ENCODE data around the gene ECM1. TPM values are rescaled to one million over a fixed set of nuclear protein-coding genes. Genes with fewer than 3 reads are reported as not detected.

ECM1 gene
- total and polyA plus RNA-seq, 2 experiments from 2014 or later = 0.74 to 1.1 TPM

DNA sequence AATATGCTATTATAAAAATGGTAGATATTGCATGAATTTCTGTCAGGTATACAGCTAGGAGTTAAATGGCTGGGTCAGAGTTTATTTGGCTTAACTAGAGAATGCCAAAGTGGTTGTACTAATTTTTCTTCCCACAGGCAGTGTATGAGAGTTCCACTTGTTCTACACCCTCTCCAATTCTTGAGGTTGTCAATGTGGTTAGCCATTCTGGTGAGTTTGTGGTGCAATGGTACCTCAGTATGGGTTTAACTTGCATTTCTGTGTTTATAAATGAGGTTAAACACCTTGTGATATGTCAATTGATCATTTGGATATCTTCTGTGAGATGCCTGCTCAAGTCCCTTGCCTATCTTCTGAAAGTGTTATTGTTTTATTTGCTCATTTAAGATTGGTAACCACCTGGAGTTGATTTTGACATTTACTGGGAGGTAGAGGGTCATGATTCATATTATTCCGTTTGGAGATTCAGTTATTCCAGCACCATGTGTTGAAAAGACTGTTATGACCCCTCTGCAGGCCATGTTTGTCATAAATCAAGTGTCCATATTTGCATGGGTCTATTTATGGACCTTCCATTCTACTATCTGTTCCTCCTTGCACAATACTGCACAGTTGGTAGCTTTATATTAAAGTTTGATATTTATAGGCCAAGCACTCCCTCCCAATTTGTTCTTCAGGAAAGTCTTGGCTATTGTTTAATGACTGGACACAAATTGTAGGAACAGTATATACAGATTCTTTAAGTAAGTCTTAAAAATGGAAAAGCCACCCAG, 13.5 kb downstream of the ECM1 start (continued):
- TF ChIP-seq ETS1 (IDR thresholded peaks at IDR 0.05) (no peak), NANOG (IDR thresholded peaks at IDR 0.05; ENCODE audit: borderline replicate concordance) (no peak), POLR2AphosphoS5 (IDR thresholded peaks at IDR 0.05; ENCODE audit: low read depth) (no peak), REST (IDR thresholded peaks at IDR 0.05; ENCODE audit: unreplicated experiment) (no peak)

GRCh38 chr1:150525348-150525747, 17.4 kb downstream of the ECM1 start:
- Histone ChIP-seq H3K36me3 (ENCODE audit: insufficient read depth) (no peaks in the 10 kb centered on the region), H3K4me1 (ENCODE audit: insufficient read depth) (no peaks in the 10 kb centered on the region), H3K4me3 (no peak overlapping the region), H2AFZ (no peak overlapping the region), H3K79me2 (replicated peaks; ENCODE audit: insufficient read depth) (no peaks in the 10 kb centered on the region), H4K20me1 (replicated peaks; ENCODE audit: insufficient read depth) (no peaks in the 10 kb centered on the region), H3F3A (replicated peaks; ENCODE audit: low read depth) (no peaks in the 10 kb centered on the region), H3K27ac (ENCODE audit: low read depth) (no peak overlapping the region), H3K27me3 (ENCODE audit: insufficient read depth) (no peaks in the 10 kb centered on the region), H3K9me2 (ENCODE audit: insufficient read depth) (no peaks in the 10 kb centered on the region), H3K4me2 (no peak overlapping the region)
- Mint-ChIP-seq H3K27me3 (ENCODE audit: insufficient read depth, low read depth, poor library complexity) (no peaks in the 10 kb centered on the region), H3K4me3 (no peak overlapping the region), H3K9me3 (no peaks in the 10 kb centered on the region), H3K36me3 (ENCODE audit: low read depth) (no peaks in the 10 kb centered on the region), H3K27ac (no peak overlapping the region), H3K4me1 (no peaks in the 10 kb centered on the region)
- ATAC-seq = no peak
- DNase-seq (ENCODE audit: low spot score) = no peak
- no peak for TF ChIP-seq POLR2AphosphoS5 (IDR thresholded peaks at IDR 0.05; ENCODE audit: low read depth)
- no peak for TF ChIP-seq EZH2 (IDR thresholded peaks at IDR 0.05; ENCODE audit: low read depth, unreplicated experiment)
- TF ChIP-seq JUNB (IDR thresholded peaks at IDR 0.05; ENCODE audit: unreplicated experiment) = no peak
- no peak for TF ChIP-seq ETS1 (IDR thresholded peaks at IDR 0.05)
- no peak for TF ChIP-seq ZNF331 (CRISPR knock-in tag; IDR thresholded peaks at IDR 0.05; ENCODE audit: low read depth)
- no peak for TF ChIP-seq REST (IDR thresholded peaks at IDR 0.05; ENCODE audit: unreplicated experiment)
- no peak for TF ChIP-seq CREB1 (CRISPR knock-in tag; IDR thresholded peaks at IDR 0.05; ENCODE audit: low read depth)
